ENCODE data around the gene ASRGL1.
A peak's percentile ranks its signal among the peaks of the same experiment; 100 is the strongest.

ASRGL1 gene

DNA sequence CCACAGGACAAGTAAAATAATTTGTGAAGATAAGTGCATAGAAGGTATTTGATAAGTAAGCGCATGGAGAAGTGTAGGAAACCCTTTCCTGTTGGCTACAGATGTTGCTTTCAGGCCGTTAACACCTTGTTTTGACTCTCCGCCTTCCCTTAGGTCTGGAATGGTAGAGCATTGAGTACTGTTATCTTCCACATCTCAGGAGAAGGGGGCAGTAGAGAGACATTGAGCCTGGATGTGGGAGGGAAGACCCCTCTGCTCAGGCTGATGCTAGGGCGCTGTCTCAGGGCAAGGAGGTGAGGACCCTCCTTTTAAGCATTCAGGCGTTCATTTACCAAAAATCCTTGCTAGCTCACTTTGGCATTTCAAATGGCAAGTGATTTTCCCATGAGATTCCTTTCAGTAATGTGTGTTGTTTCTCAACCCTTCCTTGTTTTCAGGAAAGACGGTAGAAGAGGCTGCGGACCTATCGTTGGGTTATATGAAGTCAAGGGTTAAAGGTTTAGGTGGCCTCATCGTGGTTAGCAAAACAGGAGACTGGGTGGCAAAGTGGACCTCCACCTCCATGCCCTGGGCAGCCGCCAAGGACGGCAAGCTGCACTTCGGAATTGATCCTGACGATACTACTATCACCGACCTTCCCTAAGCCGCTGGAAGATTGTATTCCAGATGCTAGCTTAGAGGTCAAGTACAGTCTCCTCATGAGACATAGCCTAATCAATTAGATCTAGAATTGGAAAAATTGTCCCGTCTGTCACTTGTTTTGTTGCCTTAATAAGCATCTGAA lies 54.6 kb downstream of the ASRGL1 start:
- Histone ChIP-seq H2BK120ac (ENCODE audit: low read depth, low read length) (no peak overlapping the region), H3K9ac (ENCODE audit: low read length) (no peak overlapping the region), H2BK5ac (ENCODE audit: low read depth, low read length, poor library complexity, severe bottlenecking) (no peak overlapping the region), H3K18ac (ENCODE audit: low read depth in 1 of 2, low read length in 2 of 2) (no peak overlapping the region), H2AFZ (ENCODE audit: low read depth, low read length) (no peak overlapping the region), H3K14ac (ENCODE audit: low read length in 2 of 2) (no peak overlapping the region), H2BK12ac (ENCODE audit: low read length in 2 of 2) (no peak overlapping the region), H3K27ac (ENCODE audit: low read length, poor library complexity, severe bottlenecking) (no peak overlapping the region), H2AK5ac (ENCODE audit: low read length, severe bottlenecking) (no peak overlapping the region), H3K79me1 (replicated peaks; ENCODE audit: low read length, poor library complexity, severe bottlenecking) (peaks cover 5% of the 10 kb centered on the region), H4K8ac (ENCODE audit: low read length) (no peak overlapping the region), H3K4me3 (ENCODE audit: insufficient read depth in 1 of 2, low read depth in 1 of 2, low read length in 2 of 2) (no peak overlapping the region), H3K4me2 (ENCODE audit: low read length, poor library complexity, severe bottlenecking) (no peak overlapping the region), H3K27me3 (ENCODE audit: control insufficient read depth in 1 of 2, insufficient read depth in 1 of 2, low read length in 2 of 2) (peaks cover 0 to 17% of the 10 kb centered on the region in 2 experiments), H4K91ac (ENCODE audit: low read length) (no peak overlapping the region), H3K4ac (ENCODE audit: low read depth in 1 of 2, low read length in 2 of 2) (no peak overlapping the region), H2BK15ac (ENCODE audit: low read depth, poor library complexity, severe bottlenecking) (no peak overlapping the region), H3K36me3 (ENCODE audit: control insufficient read depth in 1 of 2, insufficient read depth in 2 of 2, low read depth in 1 of 2, low read length in 2 of 2) (no peaks in the 10 kb centered on the region), H3K23ac (ENCODE audit: low read length in 2 of 2) (no peak overlapping the region), H3K9me3 (ENCODE audit: control insufficient read depth, low read length) (no peaks in the 10 kb centered on the region), H3K4me1 (ENCODE audit: control insufficient read depth, insufficient read depth, low read depth, low read length) (peaks cover 8% of the 10 kb centered on the region)
- DNase-seq: no peak
- 84% methylated on average over 16 of the region's 16 CpGs for WGBS

DNA sequence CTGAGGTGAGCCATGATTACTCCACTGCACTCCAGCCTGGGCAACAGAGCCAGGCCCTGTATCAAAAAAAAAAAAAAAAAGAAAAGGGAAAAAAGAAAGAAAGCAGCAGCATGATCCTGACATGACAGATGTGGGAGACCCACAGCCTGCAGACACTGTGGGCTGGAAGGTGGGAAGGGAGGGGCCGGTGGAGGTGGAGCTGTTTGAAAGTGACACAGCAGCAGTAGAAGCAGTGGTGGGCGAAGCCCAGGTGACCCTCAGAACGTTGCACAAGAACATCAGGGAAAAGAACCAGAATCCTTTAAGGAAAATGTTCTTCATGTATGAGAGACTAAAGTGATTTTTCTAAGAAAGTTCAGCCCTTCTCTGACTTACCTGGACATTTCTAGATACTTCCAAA lies 55.3 kb downstream of the ASRGL1 start:
- H3K14ac ChIP-seq (ENCODE audit: low read length in 2 of 2): no peak overlapping the region
- H2BK5ac ChIP-seq (ENCODE audit: low read depth, low read length, poor library complexity, severe bottlenecking): no peak overlapping the region
- H3K18ac ChIP-seq (ENCODE audit: low read depth in 1 of 2, low read length in 2 of 2): no peak overlapping the region
- H3K4ac ChIP-seq (ENCODE audit: low read depth in 1 of 2, low read length in 2 of 2): no peak overlapping the region
- no peak overlapping the region for H3K9ac ChIP-seq (ENCODE audit: low read length)
- no peak overlapping the region for H3K23ac ChIP-seq (ENCODE audit: low read length in 2 of 2)
- H2BK15ac ChIP-seq (ENCODE audit: low read depth, poor library complexity, severe bottlenecking): no peak overlapping the region
- no peaks in the 10 kb centered on the region for H3K9me3 ChIP-seq (ENCODE audit: control insufficient read depth, low read length)
- DNase-seq: no peak
- no peak overlapping the region for H2BK12ac ChIP-seq (ENCODE audit: low read length in 2 of 2)
- H3K4me1 ChIP-seq (ENCODE audit: control insufficient read depth, insufficient read depth, low read depth, low read length): peaks cover 6% of the 10 kb centered on the region
- no peak overlapping the region for H3K4me3 ChIP-seq (ENCODE audit: insufficient read depth in 1 of 2, low read depth in 1 of 2, low read length in 2 of 2)
- H3K79me1 ChIP-seq (replicated peaks; ENCODE audit: low read length, poor library complexity, severe bottlenecking): peaks cover 5% of the 10 kb centered on the region
- H3K27me3 ChIP-seq (ENCODE audit: control insufficient read depth in 1 of 2, insufficient read depth in 1 of 2, low read length in 2 of 2): peaks cover 0 to 17% of the 10 kb centered on the region in 2 experiments
- H3K4me2 ChIP-seq (ENCODE audit: low read length, poor library complexity, severe bottlenecking): no peak overlapping the region
- H2AFZ ChIP-seq (ENCODE audit: low read depth, low read length): no peak overlapping the region
- no peak overlapping the region for H2BK120ac ChIP-seq (ENCODE audit: low read depth, low read length)
- no peak overlapping the region for H2AK5ac ChIP-seq (ENCODE audit: low read length, severe bottlenecking)
- H3K36me3 ChIP-seq (ENCODE audit: control insufficient read depth in 1 of 2, insufficient read depth in 2 of 2, low read depth in 1 of 2, low read length in 2 of 2): no peaks in the 10 kb centered on the region
- WGBS: 90% methylated on average over 1 of the region's 3 CpGs
- H3K27ac ChIP-seq (ENCODE audit: low read length, poor library complexity, severe bottlenecking): no peak overlapping the region
- H4K91ac ChIP-seq (ENCODE audit: low read length): no peak overlapping the region
- no peak overlapping the region for H4K8ac ChIP-seq (ENCODE audit: low read length)

- H2AK5ac ChIP-seq (ENCODE audit: low read length, severe bottlenecking): peak overlapping the region; percentile 21
- H3K18ac ChIP-seq (ENCODE audit: low read depth in 1 of 2, low read length in 2 of 2): no peak overlapping the region
- H3K27me3 ChIP-seq (ENCODE audit: control insufficient read depth in 1 of 2, insufficient read depth in 1 of 2, low read length in 2 of 2): peaks cover 0 to 14% of the 10 kb centered on the region in 2 experiments
These were observed 55.9 kb downstream of the ASRGL1 start for GRCh38 chr11:62393061-62393611.

GRCh38 chr11:62393735-62394134 lies 56.5 kb downstream of the ASRGL1 start:
- no peak overlapping the region for H3K27ac ChIP-seq (ENCODE audit: low read length, poor library complexity, severe bottlenecking)
- peaks cover 0 to 13% of the 10 kb centered on the region in 2 experiments for H3K27me3 ChIP-seq (ENCODE audit: control insufficient read depth in 1 of 2, insufficient read depth in 1 of 2, low read length in 2 of 2)
- no peak for DNase-seq
- H3K18ac ChIP-seq (ENCODE audit: low read depth in 1 of 2, low read length in 2 of 2): no peak overlapping the region
- H3K79me1 ChIP-seq (replicated peaks; ENCODE audit: low read length, poor library complexity, severe bottlenecking): peaks cover 5% of the 10 kb centered on the region
- no peak overlapping the region for H3K4me3 ChIP-seq (ENCODE audit: insufficient read depth in 1 of 2, low read depth in 1 of 2, low read length in 2 of 2)
- H2BK120ac ChIP-seq (ENCODE audit: low read depth, low read length): no peak overlapping the region
- no peak overlapping the region for H4K8ac ChIP-seq (ENCODE audit: low read length)
- H4K91ac ChIP-seq (ENCODE audit: low read length): no peak overlapping the region
- no peaks in the 10 kb centered on the region for H3K9me3 ChIP-seq (ENCODE audit: control insufficient read depth, low read length)
- WGBS: 93% methylated on average over 4 of the region's 5 CpGs
- H2BK12ac ChIP-seq (ENCODE audit: low read length in 2 of 2): no peak overlapping the region
- no peaks in the 10 kb centered on the region for H3K36me3 ChIP-seq (ENCODE audit: control insufficient read depth in 1 of 2, insufficient read depth in 2 of 2, low read depth in 1 of 2, low read length in 2 of 2)
- no peak overlapping the region for H2AK5ac ChIP-seq (ENCODE audit: low read length, severe bottlenecking)
- no peak overlapping the region for H2BK15ac ChIP-seq (ENCODE audit: low read depth, poor library complexity, severe bottlenecking)
- H2AFZ ChIP-seq (ENCODE audit: low read depth, low read length): no peak overlapping the region
- H3K4me1 ChIP-seq (ENCODE audit: control insufficient read depth, insufficient read depth, low read depth, low read length): peaks cover 13% of the 10 kb centered on the region
- no peak overlapping the region for H3K14ac ChIP-seq (ENCODE audit: low read length in 2 of 2)
- H2BK5ac ChIP-seq (ENCODE audit: low read depth, low read length, poor library complexity, severe bottlenecking): no peak overlapping the region
- H3K9ac ChIP-seq (ENCODE audit: low read length): no peak overlapping the region
- no peak overlapping the region for H3K4me2 ChIP-seq (ENCODE audit: low read length, poor library complexity, severe bottlenecking)
- no peak overlapping the region for H3K4ac ChIP-seq (ENCODE audit: low read depth in 1 of 2, low read length in 2 of 2)
- H3K23ac ChIP-seq (ENCODE audit: low read length in 2 of 2): no peak overlapping the region

More at GRCh38 chr11:62393061-62393611, 55.9 kb downstream of the ASRGL1 start:
- Histone ChIP-seq H2BK120ac (ENCODE audit: low read depth, low read length) (no peak overlapping the region), H2BK15ac (ENCODE audit: low read depth, poor library complexity, severe bottlenecking) (no peak overlapping the region), H2BK5ac (ENCODE audit: low read depth, low read length, poor library complexity, severe bottlenecking) (no peak overlapping the region), H4K91ac (ENCODE audit: low read length) (no peak overlapping the region), H3K9me3 (ENCODE audit: control insufficient read depth, low read length) (no peaks in the 10 kb centered on the region), H3K9ac (ENCODE audit: low read length) (no peak overlapping the region), H2AFZ (ENCODE audit: low read depth, low read length) (no peak overlapping the region), H3K79me1 (replicated peaks; ENCODE audit: low read length, poor library complexity, severe bottlenecking) (peaks cover 5% of the 10 kb centered on the region), H3K36me3 (ENCODE audit: control insufficient read depth in 1 of 2, insufficient read depth in 2 of 2, low read depth in 1 of 2, low read length in 2 of 2) (no peaks in the 10 kb centered on the region), H4K8ac (ENCODE audit: low read length) (no peak overlapping the region), H3K27ac (ENCODE audit: low read length, poor library complexity, severe bottlenecking) (no peak overlapping the region), H3K23ac (ENCODE audit: low read length in 2 of 2) (no peak overlapping the region), H3K4me1 (ENCODE audit: control insufficient read depth, insufficient read depth, low read depth, low read length) (peaks cover 9% of the 10 kb centered on the region), H2BK12ac (ENCODE audit: low read length in 2 of 2) (no peak overlapping the region), H3K4me3 (ENCODE audit: insufficient read depth in 1 of 2, low read depth in 1 of 2, low read length in 2 of 2) (no peak overlapping the region), H3K14ac (ENCODE audit: low read length in 2 of 2) (no peak overlapping the region), H3K4ac (ENCODE audit: low read depth in 1 of 2, low read length in 2 of 2) (no peak overlapping the region), H3K4me2 (ENCODE audit: low read length, poor library complexity, severe bottlenecking) (no peak overlapping the region)
- no peak for DNase-seq
- WGBS: 86% methylated on average over 11 of the region's 12 CpGs

Data from mesenchymal stem cell (in vitro differentiated cells and primary cell).